ENCODE results near the gene ADGRG1. TPM values are rescaled to one million over a fixed set of nuclear protein-coding genes. Genes with fewer than 3 reads are reported as not detected.

ADGRG1 gene
- total RNA-seq, 3 donors from 2014 or later: 3.6 to 11.9 (median 6.7) TPM

DNA sequence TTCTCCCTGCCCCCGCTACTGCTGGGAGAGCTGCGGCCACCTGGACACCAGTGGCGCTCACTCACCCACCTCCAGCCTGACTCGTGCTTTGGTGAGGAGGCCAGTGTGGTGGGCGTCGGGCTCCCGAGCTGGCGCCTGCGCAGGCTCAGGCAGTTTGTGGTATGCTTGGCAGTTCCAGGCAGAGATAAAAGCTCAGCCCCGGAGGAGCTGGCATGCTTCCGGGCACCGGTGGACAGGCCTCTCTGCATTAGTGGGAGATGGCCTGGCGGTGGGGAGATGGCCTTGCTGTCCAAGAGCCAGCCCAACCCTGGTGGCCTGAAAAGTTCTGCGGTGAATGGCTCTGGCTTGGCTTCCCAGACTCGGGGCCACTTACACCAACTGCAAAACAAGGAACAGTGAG, 4.1 kb downstream of the ADGRG1 start:
- no peak for DNase-seq
- no peak for ATAC-seq
- Mint-ChIP-seq H3K36me3 (ENCODE audit: insufficient read depth) (no peaks in the 10 kb centered on the region), H3K27me3 (ENCODE audit: low read depth) (peaks cover 30% of the 10 kb centered on the region), H3K4me1 (ENCODE audit: low read depth) (peaks cover 19% of the 10 kb centered on the region), H3K4me3 (no peak overlapping the region), H3K9me3 (no peaks in the 10 kb centered on the region)

- Mint-ChIP-seq H3K4me1 (ENCODE audit: low read depth) (peaks cover 15% of the 10 kb centered on the region), H3K9me3 (no peaks in the 10 kb centered on the region), H3K4me3 (no peak overlapping the region), H3K27me3 (ENCODE audit: low read depth) (peaks cover 27% of the 10 kb centered on the region), H3K36me3 (ENCODE audit: insufficient read depth) (no peaks in the 10 kb centered on the region)
- no peak for DNase-seq
- no peak for ATAC-seq
Observed at GRCh38 chr16:57633383-57634064, 5.1 kb downstream of the ADGRG1 start.

DNA sequence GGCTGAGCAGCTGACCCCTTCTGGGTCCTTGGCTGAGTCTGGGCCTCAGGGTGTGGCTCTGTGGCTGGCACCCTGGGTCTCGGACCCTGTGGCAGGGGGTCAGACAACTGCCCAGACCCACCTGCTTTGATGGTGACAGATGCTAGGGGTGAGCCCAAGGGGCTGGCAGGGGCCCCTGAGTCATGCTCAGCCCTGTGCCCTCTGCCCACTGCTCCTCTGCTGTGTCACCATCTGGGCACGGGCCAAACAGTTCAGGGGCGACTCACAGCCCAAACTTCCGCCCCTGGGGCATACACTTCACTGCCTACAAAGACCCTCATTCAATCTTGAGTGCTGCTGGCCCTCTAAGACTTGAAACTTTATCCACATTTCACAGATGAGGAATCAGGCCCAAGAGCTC, 5.7 kb downstream of the ADGRG1 start:
- ATAC-seq: no peak
- H3K4me1 Mint-ChIP-seq (ENCODE audit: low read depth): peaks cover 9% of the 10 kb centered on the region
- H3K9me3 Mint-ChIP-seq: no peaks in the 10 kb centered on the region
- H3K36me3 Mint-ChIP-seq (ENCODE audit: insufficient read depth): no peaks in the 10 kb centered on the region
- DNase-seq: no peak
- H3K27me3 Mint-ChIP-seq (ENCODE audit: low read depth): peaks cover 22% of the 10 kb centered on the region
- H3K4me3 Mint-ChIP-seq: no peak overlapping the region

- H3K4me1 Mint-ChIP-seq (ENCODE audit: low read depth): peaks cover 5% of the 10 kb centered on the region
- H3K27me3 Mint-ChIP-seq (ENCODE audit: low read depth): peaks cover 19% of the 10 kb centered on the region
- no peak overlapping the region for H3K4me3 Mint-ChIP-seq
- no peaks in the 10 kb centered on the region for H3K9me3 Mint-ChIP-seq
- DNase-seq (no peak), ATAC-seq (no peak)
- H3K36me3 Mint-ChIP-seq (ENCODE audit: insufficient read depth): no peaks in the 10 kb centered on the region
Observed at GRCh38 chr16:57635266-57636097, 7.1 kb downstream of the ADGRG1 start.

- Mint-ChIP-seq H3K27me3 (ENCODE audit: low read depth) (peaks cover 12% of the 10 kb centered on the region), H3K4me1 (ENCODE audit: low read depth) (peaks cover 3% of the 10 kb centered on the region), H3K4me3 (no peak overlapping the region), H3K36me3 (ENCODE audit: insufficient read depth) (no peaks in the 10 kb centered on the region), H3K9me3 (no peaks in the 10 kb centered on the region)
- no peak for DNase-seq
- no peak for ATAC-seq
Observed at GRCh38 chr16:57636184-57636583, 7.8 kb downstream of the ADGRG1 start.

DNA sequence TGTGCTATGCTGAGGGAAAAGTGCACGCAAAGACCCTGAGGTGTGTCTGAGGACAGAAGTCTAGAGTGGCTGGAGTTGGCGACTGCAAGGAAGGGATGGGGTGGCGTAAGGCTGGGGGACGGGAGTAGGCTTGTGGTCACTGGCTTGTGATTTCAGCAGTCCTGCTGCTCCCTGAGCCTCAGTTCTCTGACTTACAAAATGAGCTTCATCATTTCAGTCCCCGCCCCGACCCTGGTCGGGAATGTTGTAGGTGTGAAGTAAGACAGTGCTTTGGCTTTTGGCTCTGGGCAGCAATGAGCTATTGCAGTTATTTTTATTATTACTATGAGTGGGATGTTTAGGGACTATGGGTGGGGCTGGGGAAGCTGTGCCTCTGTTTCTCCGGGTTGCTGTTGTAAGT, 8.6 kb downstream of the ADGRG1 start:
- Mint-ChIP-seq H3K36me3 (ENCODE audit: insufficient read depth) (no peaks in the 10 kb centered on the region), H3K27me3 (ENCODE audit: low read depth) (peaks cover 11% of the 10 kb centered on the region), H3K9me3 (no peaks in the 10 kb centered on the region), H3K4me1 (ENCODE audit: low read depth) (peaks cover 3% of the 10 kb centered on the region), H3K4me3 (no peak overlapping the region)
- DNase-seq (no peak), ATAC-seq (no peak)

DNA sequence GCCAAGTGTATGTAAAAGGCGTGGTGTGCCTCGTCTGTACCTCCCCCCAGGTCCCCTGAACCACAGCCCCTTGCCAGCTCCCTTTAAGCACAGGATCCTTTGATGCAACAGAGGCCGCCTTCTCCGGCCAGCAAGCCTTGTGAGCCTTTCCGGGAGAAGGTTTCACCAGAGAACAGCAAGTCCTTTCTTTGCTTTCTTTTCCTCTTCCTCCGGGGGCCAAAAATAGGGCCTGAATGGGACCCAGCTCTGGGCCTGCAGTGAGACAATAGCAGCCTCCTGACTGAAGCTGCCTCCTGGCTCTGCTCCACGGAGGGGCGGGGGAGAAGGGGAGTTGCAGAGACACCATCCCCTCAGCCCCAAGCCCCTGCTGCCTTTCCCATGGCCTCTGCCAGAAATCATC, 9.0 kb downstream of the ADGRG1 start:
- no peak overlapping the region for H3K4me3 Mint-ChIP-seq
- DNase-seq: no peak
- ATAC-seq: no peak
- peaks cover 11% of the 10 kb centered on the region for H3K27me3 Mint-ChIP-seq (ENCODE audit: low read depth)
- H3K36me3 Mint-ChIP-seq (ENCODE audit: insufficient read depth): no peaks in the 10 kb centered on the region
- H3K4me1 Mint-ChIP-seq (ENCODE audit: low read depth): peaks cover 3% of the 10 kb centered on the region
- H3K9me3 Mint-ChIP-seq: no peaks in the 10 kb centered on the region

GRCh38 chr16:57637965-57638364, 9.5 kb downstream of the ADGRG1 start:
- Mint-ChIP-seq H3K4me3 (no peak overlapping the region), H3K36me3 (ENCODE audit: insufficient read depth) (no peaks in the 10 kb centered on the region), H3K9me3 (no peaks in the 10 kb centered on the region), H3K4me1 (ENCODE audit: low read depth) (peaks cover 3% of the 10 kb centered on the region), H3K27me3 (ENCODE audit: low read depth) (peaks cover 11% of the 10 kb centered on the region)
- ATAC-seq (no peak), DNase-seq (no peak)

GRCh38 chr16:57638381-57638780, 10.0 kb downstream of the ADGRG1 start:
- peaks cover 11% of the 10 kb centered on the region for H3K27me3 Mint-ChIP-seq (ENCODE audit: low read depth)
- DNase-seq (no peak), ATAC-seq (no peak)
- H3K9me3 Mint-ChIP-seq: no peaks in the 10 kb centered on the region
- H3K4me3 Mint-ChIP-seq: no peak overlapping the region
- peaks cover 3% of the 10 kb centered on the region for H3K4me1 Mint-ChIP-seq (ENCODE audit: low read depth)
- no peaks in the 10 kb centered on the region for H3K36me3 Mint-ChIP-seq (ENCODE audit: insufficient read depth)

DNA sequence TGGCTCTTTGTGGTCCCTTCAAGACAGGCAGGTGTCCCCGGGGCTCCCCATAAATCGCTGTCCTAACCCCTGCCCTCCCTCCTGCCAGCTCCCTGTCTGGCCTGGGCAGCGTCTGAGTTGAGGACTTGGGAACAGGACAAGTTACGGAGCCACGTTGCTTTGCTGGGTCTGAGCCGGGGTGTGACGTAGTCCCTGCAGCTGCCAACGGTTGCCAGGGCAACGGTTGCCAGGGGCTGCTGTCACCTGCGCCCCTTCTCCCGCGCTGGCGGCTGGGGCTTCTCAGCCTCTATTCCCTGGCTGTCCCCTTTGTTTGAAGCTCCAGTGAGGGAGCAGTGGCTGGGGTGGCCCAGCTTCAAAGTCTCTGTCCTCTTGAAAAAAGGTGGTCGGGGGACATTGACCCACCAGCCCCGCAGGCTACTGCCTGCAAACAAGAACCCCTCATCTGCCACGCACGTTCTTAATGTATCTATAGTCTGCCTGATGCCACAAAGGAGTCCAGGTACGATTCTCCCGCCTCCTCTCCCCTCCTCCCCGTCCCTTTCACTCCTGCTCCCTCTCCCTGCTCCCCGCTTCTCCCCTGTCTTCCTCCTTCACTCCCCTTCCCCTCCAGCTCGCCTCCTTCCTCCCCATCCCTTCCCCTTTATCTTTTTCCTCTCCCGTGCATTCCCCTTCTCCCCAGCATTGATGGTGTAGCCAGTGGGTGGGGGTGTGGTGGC, 10.9 kb downstream of the ADGRG1 start:
- Mint-ChIP-seq H3K9me3 (no peaks in the 10 kb centered on the region), H3K4me3 (no peak overlapping the region), H3K27me3 (ENCODE audit: low read depth) (peaks cover 11% of the 10 kb centered on the region), H3K36me3 (ENCODE audit: insufficient read depth) (no peaks in the 10 kb centered on the region), H3K4me1 (ENCODE audit: low read depth) (peaks cover 3% of the 10 kb centered on the region)
- ATAC-seq: peak; percentile 42 to 45
- DNase-seq: no peak

DNA sequence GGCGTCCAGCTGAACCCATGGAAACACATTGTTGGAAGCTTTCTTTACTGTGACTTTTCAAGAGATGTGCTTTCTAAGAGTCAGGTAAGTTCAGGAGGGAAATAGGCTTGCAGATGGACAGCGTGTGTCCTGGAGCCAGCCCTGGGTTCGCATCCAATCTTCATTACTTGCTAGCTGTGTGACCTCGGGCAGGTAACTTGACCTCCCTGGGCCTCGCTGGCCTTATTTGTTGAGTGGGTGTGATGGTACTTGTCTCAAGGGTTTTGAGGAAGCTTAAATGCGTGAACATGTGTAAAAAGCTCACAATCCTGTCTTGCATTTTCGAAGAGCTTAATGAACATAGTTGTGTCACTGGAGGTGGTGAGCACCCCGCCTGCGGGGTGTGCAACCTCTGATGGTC, 11.8 kb downstream of the ADGRG1 start:
- H3K9me3 Mint-ChIP-seq: no peaks in the 10 kb centered on the region
- H3K4me1 Mint-ChIP-seq (ENCODE audit: low read depth): peaks cover 3% of the 10 kb centered on the region
- H3K4me3 Mint-ChIP-seq: no peak overlapping the region
- no peak for DNase-seq
- no peaks in the 10 kb centered on the region for H3K36me3 Mint-ChIP-seq (ENCODE audit: insufficient read depth)
- H3K27me3 Mint-ChIP-seq (ENCODE audit: low read depth): peaks cover 11% of the 10 kb centered on the region
- no peak for ATAC-seq

GRCh38 chr16:57640612-57641011, 12.2 kb downstream of the ADGRG1 start:
- Mint-ChIP-seq H3K9me3 (no peaks in the 10 kb centered on the region), H3K36me3 (ENCODE audit: insufficient read depth) (no peaks in the 10 kb centered on the region), H3K4me3 (no peak overlapping the region), H3K27me3 (ENCODE audit: low read depth) (peaks cover 11% of the 10 kb centered on the region), H3K4me1 (ENCODE audit: low read depth) (peaks cover 3% of the 10 kb centered on the region)
- DNase-seq (no peak), ATAC-seq (no peak)

DNA sequence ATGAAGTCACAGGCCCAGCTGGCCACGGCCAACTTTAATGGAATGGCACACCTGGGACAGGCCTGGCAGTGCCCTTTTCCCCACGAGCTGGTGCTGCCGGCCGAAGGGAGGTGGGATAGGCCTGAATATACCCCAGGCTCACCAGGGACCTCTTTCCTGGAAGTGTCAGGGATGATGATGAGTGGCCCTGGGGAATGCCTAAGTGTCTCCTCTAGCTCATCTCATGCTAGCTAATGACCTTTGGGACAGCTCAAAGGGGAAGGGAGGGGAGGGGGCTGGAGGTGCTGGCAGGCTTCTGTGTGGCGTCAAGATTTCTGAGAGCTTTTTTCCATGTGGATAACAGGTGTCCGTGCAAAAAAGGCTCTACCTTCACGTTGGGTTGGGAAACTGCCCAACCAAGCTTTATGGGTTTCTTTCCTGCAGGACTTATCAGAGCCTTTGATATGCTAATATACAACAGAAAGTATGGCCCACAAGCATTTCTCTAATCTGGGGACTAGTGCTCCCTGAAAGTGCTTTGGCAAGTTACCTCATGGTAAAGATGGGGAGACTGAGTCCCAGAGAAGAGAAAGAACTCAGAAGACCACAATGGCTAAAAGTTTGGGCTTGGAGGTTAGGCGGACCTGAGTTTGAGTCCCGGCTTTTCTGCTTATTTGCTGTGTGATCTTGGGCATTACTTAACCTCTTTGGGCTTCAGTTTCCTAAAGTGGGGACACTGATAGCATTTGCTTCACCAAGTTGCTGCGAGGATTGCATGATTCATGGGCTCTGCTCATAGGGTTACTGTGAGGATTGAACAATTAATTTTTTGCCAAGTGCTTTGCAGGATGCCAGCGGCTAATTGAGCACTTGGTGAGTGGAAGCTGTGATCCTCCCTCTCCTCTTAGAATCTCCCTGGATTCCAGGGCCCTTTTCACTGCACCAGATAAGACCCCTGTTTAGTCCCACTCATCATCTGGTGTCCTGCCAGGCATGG, 14.0 kb downstream of the ADGRG1 start:
- peaks cover 3% of the 10 kb centered on the region for H3K27me3 Mint-ChIP-seq (ENCODE audit: low read depth)
- no peak overlapping the region for H3K4me3 Mint-ChIP-seq
- ATAC-seq (no peak), DNase-seq (no peak)
- H3K36me3 Mint-ChIP-seq (ENCODE audit: insufficient read depth): no peaks in the 10 kb centered on the region
- no peaks in the 10 kb centered on the region for H3K9me3 Mint-ChIP-seq
- no peaks in the 10 kb centered on the region for H3K4me1 Mint-ChIP-seq (ENCODE audit: low read depth)

Measured in activated T-cell treated with anti-CD3 and anti-CD28 coated beads, Interleukin-2, amount 50 U/mL, for 4 hours (primary cell).